Measurements from ENCODE around the gene MUC20.

The MUC20 gene

DNA sequence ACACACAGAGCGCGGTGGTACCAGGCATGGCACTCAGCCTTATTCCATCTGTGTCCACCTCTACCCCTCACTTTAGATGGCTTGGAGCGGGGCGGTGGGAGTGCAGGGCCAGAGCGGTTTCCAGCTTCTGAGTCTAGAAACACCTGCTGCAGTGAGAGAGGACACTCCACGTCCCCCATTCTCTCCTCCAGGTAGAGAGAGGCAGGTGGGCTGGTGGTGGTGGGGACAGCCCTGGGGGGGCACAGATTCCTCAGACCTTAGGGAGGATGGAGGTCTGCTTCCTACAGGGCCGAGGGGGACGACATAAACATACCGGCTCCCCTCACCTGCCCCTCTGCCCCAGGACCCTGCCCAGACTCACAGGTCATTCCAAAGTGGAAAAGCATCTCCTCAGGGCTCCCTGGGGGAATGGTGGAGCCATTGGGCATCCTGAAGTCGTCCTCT is 40.4 kb downstream of the MUC20 start:
- Mint-ChIP-seq H3K4me1 (peaks cover 23% of the 10 kb centered on the region), H3K27me3 (peaks cover 59% of the 10 kb centered on the region), H3K4me3 (peak overlapping the region; percentile 38), H3K36me3 (ENCODE audit: insufficient read depth) (peaks cover 1% of the 10 kb centered on the region), H3K27ac (ENCODE audit: low read depth) (no peak overlapping the region), H3K9me3 (no peaks in the 10 kb centered on the region)
- ATAC-seq (replicated peaks; ENCODE audit: extremely low read depth, poor library complexity, severe bottlenecking) (no peak), DNase-seq (ENCODE audit: low spot score in 2 of 2) (no peak)

DNA sequence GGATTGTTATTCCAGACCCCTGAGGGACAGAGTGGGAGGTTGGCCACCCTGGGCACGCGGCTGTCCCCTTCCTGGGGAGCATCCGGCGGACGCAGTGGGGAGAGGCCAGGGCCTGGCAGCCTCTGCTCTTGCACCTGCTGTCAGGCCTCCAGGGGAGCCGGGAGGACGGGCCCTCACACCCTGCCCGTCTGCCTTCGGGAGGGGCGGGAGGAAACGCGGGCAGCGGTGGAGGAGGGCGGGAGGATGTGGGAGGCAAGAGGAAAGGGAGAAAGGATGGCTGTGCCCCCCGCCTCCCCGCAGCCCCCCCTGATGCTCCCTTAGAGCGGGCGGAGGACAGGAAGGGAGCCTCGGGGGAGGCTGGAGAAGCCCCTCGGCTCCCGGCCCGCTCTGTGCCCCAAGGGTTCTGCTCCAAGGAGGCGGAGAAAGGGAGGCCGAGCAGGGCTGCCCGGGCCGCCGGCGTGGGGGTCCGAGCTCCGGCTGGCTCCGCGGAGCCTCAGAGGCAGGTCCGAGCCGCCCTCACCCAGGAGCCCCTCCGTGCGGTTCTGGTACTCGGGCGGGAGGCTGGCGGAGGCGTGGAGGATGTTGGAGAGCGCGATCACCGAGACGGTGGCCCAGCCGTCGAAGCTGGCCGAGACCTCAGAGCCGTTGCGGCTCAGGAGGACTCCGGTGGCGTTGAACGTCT is 40.9 kb downstream of the MUC20 start:
- H3K4me3 Mint-ChIP-seq: peak overlapping the region; percentile 38
- peaks cover 58% of the 10 kb centered on the region for H3K27me3 Mint-ChIP-seq
- ATAC-seq (replicated peaks; ENCODE audit: extremely low read depth, poor library complexity, severe bottlenecking) (no peak), DNase-seq (ENCODE audit: low spot score in 2 of 2) (no peak)
- peaks cover 17% of the 10 kb centered on the region for H3K4me1 Mint-ChIP-seq
- H3K36me3 Mint-ChIP-seq (ENCODE audit: insufficient read depth): peaks cover 1% of the 10 kb centered on the region
- no peaks in the 10 kb centered on the region for H3K9me3 Mint-ChIP-seq
- H3K27ac Mint-ChIP-seq (ENCODE audit: low read depth): no peak overlapping the region

- Mint-ChIP-seq H3K27me3 (peaks cover 53% of the 10 kb centered on the region), H3K36me3 (ENCODE audit: insufficient read depth) (peaks cover 1% of the 10 kb centered on the region), H3K27ac (ENCODE audit: low read depth) (no peak overlapping the region), H3K9me3 (no peaks in the 10 kb centered on the region), H3K4me1 (peaks cover 12% of the 10 kb centered on the region), H3K4me3 (no peak overlapping the region)
- no peak for DNase-seq (ENCODE audit: low spot score in 2 of 2)
- ATAC-seq (replicated peaks; ENCODE audit: extremely low read depth, poor library complexity, severe bottlenecking): no peak
These were observed 41.4 kb downstream of the MUC20 start for GRCh38 chr3:195762249-195762585.

DNA sequence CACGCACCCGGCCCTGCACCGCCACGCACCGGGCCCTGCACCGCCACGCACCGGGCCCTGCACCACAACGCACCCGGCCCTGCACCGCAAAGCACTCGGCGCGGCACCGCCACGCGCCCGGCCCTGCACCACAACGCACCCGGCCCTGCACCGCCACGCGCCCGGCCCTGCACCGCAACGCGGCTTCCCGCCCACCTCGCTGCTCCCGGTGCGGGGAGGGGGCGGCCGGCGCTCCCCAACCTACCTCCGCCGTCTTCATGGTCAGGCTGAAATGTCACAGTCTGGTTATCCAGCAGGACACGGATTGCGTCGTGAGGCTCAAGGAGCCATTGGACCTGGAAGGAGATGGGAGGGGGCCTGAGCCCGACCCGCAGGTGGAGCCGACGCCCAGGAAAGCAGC is 41.8 kb downstream of the MUC20 start:
- H3K27ac Mint-ChIP-seq (ENCODE audit: low read depth): no peak overlapping the region
- H3K36me3 Mint-ChIP-seq (ENCODE audit: insufficient read depth): peaks cover 1% of the 10 kb centered on the region
- peaks cover 10% of the 10 kb centered on the region for H3K4me1 Mint-ChIP-seq
- ATAC-seq (replicated peaks; ENCODE audit: extremely low read depth, poor library complexity, severe bottlenecking) (no peak), DNase-seq (ENCODE audit: low spot score in 2 of 2) (no peak)
- H3K9me3 Mint-ChIP-seq: no peaks in the 10 kb centered on the region
- no peak overlapping the region for H3K4me3 Mint-ChIP-seq
- peaks cover 49% of the 10 kb centered on the region for H3K27me3 Mint-ChIP-seq

DNA sequence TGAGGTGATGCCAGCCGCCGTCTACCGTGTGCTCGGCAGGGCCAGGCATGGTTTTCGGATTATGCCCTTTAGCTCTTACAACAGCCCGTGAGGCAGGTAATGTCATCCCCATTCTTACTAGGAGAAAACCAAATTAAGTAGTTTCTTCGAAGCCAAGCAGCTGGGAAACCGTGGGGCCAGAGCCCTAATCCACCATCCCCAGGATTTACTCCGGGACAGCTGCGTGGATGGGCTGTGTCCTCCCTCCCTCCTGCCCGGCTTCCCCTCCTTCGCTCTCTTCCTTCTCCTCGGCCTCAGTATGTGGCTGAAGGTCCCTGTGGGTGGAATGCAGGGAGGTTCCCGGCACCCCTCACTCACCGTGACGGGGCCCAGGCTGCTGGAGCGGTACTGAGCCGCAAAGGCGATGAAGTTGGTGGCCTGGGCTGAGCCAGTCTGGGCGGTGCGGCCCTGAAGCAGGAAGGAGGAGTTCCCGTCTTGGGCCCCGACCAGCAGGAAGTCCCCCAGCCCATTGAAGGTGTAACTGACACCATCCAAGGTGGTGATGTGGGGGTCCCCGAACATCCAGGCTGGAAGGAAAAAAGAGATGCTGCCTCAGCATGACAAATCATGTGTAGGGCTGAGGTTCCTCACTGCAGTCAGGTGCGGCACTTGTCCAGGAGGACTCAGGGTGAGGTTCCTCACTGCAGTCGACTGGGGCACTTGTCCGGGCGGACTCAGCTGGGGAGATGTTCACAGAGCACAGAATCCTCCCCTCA is 42.5 kb downstream of the MUC20 start:
- ATAC-seq (replicated peaks; ENCODE audit: extremely low read depth, poor library complexity, severe bottlenecking): no peak
- Mint-ChIP-seq H3K4me1 (peaks cover 6% of the 10 kb centered on the region), H3K27me3 (peaks cover 43% of the 10 kb centered on the region), H3K9me3 (no peaks in the 10 kb centered on the region), H3K36me3 (ENCODE audit: insufficient read depth) (peaks cover 1% of the 10 kb centered on the region), H3K27ac (ENCODE audit: low read depth) (no peak overlapping the region), H3K4me3 (no peak overlapping the region)
- DNase-seq (ENCODE audit: low spot score in 2 of 2): no peak

GRCh38 chr3:195763843-195764825 is 43.4 kb downstream of the MUC20 start:
- Mint-ChIP-seq H3K9me3 (no peaks in the 10 kb centered on the region), H3K27me3 (peaks cover 36% of the 10 kb centered on the region), H3K4me3 (no peak overlapping the region), H3K36me3 (ENCODE audit: insufficient read depth) (peaks cover 1% of the 10 kb centered on the region), H3K27ac (ENCODE audit: low read depth) (no peak overlapping the region), H3K4me1 (peaks cover 6% of the 10 kb centered on the region)
- no peak for DNase-seq (ENCODE audit: low spot score in 2 of 2)
- ATAC-seq (replicated peaks; ENCODE audit: extremely low read depth, poor library complexity, severe bottlenecking): no peak

GRCh38 chr3:195764961-195765706 is 44.4 kb downstream of the MUC20 start:
- Mint-ChIP-seq H3K4me1 (peaks cover 6% of the 10 kb centered on the region), H3K27me3 (peaks cover 26% of the 10 kb centered on the region), H3K4me3 (no peak overlapping the region), H3K9me3 (no peaks in the 10 kb centered on the region), H3K27ac (ENCODE audit: low read depth) (no peak overlapping the region), H3K36me3 (ENCODE audit: insufficient read depth) (peaks cover 1% of the 10 kb centered on the region)
- DNase-seq (ENCODE audit: low spot score in 2 of 2): no peak
- ATAC-seq (replicated peaks; ENCODE audit: extremely low read depth, poor library complexity, severe bottlenecking): no peak

GRCh38 chr3:195766671-195767070 is 45.9 kb downstream of the MUC20 start:
- no peak overlapping the region for H3K4me3 Mint-ChIP-seq
- H3K27me3 Mint-ChIP-seq: peaks cover 11% of the 10 kb centered on the region
- ATAC-seq (replicated peaks; ENCODE audit: extremely low read depth, poor library complexity, severe bottlenecking) (no peak), DNase-seq (ENCODE audit: low spot score in 2 of 2) (no peak)
- H3K9me3 Mint-ChIP-seq: no peaks in the 10 kb centered on the region
- no peaks in the 10 kb centered on the region for H3K4me1 Mint-ChIP-seq
- peaks cover 7% of the 10 kb centered on the region for H3K36me3 Mint-ChIP-seq (ENCODE audit: insufficient read depth)
- H3K27ac Mint-ChIP-seq (ENCODE audit: low read depth): no peak overlapping the region

GRCh38 chr3:195767792-195768191 is 47.0 kb downstream of the MUC20 start:
- no peak for ATAC-seq (replicated peaks; ENCODE audit: extremely low read depth, poor library complexity, severe bottlenecking)
- H3K27me3 Mint-ChIP-seq: peaks cover 11% of the 10 kb centered on the region
- no peak overlapping the region for H3K4me3 Mint-ChIP-seq

DNA sequence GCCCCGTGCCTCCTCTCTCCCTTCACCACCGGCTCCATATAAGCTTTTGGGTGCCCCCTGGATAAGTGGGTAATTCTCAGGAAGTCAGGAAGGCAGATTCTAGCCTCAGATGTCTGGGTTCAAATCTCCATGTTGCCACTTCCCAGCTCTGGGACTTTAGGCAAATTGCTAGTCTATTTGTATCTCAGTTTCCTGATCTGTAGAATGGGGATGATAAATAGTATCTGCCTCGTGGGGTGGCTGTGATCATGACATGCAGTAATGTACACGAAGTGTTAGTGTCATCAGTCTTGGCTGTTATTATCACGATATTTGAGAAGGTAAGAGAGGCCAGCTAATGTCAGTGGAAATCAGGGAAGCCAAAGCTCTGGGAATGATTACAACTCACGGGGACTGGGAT is 47.6 kb downstream of the MUC20 start:
- no peak for DNase-seq (ENCODE audit: low spot score in 2 of 2)
- no peaks in the 10 kb centered on the region for H3K4me1 Mint-ChIP-seq

More at GRCh38 chr3:195767792-195768191, 47.0 kb downstream of the MUC20 start:
- Mint-ChIP-seq H3K27ac (ENCODE audit: low read depth) (peak overlapping the region; percentile 75), H3K36me3 (ENCODE audit: insufficient read depth) (peaks cover 7% of the 10 kb centered on the region), H3K4me1 (no peaks in the 10 kb centered on the region), H3K9me3 (no peaks in the 10 kb centered on the region)
- no peak for DNase-seq (ENCODE audit: low spot score in 2 of 2)

DNA sequence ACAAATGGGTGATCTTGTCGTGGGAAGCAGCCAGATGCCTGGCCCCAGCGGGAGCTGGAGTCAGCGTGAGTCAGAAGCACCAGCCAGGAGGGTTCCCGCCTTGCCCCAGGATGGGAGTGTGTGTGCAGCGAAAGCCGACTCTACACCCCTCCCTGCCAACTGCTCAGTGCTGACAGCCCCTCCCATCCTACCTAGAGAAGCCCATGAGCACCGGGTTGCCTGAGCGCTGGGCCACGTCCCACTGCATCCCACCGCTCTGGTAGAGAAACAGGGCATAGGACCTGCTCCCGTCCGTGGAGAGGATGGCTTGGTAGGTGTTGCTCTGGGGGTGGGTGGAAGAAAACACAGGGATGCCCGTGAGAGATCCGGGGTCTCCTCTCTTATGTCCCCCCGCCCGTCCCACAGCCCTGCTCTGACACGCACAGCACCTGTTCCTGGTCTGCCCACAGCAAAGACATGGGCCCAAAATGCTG is 48.1 kb downstream of the MUC20 start:
- ATAC-seq (replicated peaks; ENCODE audit: extremely low read depth, poor library complexity, severe bottlenecking): no peak
- no peak for DNase-seq (ENCODE audit: low spot score in 2 of 2)
- H3K36me3 Mint-ChIP-seq (ENCODE audit: insufficient read depth): peaks cover 7% of the 10 kb centered on the region
- H3K9me3 Mint-ChIP-seq: no peaks in the 10 kb centered on the region
- H3K4me1 Mint-ChIP-seq: no peaks in the 10 kb centered on the region
- peaks cover 5% of the 10 kb centered on the region for H3K27me3 Mint-ChIP-seq
- H3K4me3 Mint-ChIP-seq: no peak overlapping the region
- H3K27ac Mint-ChIP-seq (ENCODE audit: low read depth): no peak overlapping the region

More for the DNA sequence above, 47.6 kb downstream of the MUC20 start:
- ATAC-seq (replicated peaks; ENCODE audit: extremely low read depth, poor library complexity, severe bottlenecking): no peak
- Mint-ChIP-seq H3K9me3 (no peaks in the 10 kb centered on the region), H3K36me3 (ENCODE audit: insufficient read depth) (peaks cover 7% of the 10 kb centered on the region), H3K4me3 (no peak overlapping the region), H3K27me3 (peaks cover 10% of the 10 kb centered on the region), H3K27ac (ENCODE audit: low read depth) (no peak overlapping the region)

DNA sequence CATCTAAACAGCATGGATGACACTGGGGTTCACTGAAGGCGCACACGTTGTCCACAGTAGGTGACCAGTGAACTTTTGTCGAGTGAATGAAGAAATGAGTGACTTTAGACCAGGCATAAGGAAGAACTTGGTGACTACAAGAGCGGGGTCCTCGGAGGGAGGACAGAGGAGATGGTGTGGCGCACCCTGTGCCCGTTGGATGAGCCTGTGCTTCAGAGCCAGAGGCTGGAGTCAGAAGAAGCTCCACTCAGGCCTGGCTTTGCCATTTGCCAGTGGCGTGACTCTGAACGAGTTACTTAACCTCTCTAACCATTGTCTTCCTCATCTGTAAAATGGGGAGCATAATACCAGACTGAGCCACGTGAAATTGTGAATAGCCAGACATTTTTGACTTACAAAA is 48.8 kb downstream of the MUC20 start:
- Mint-ChIP-seq H3K36me3 (ENCODE audit: insufficient read depth) (peaks cover 7% of the 10 kb centered on the region), H3K27ac (ENCODE audit: low read depth) (no peak overlapping the region), H3K4me3 (no peak overlapping the region), H3K9me3 (no peaks in the 10 kb centered on the region), H3K4me1 (no peaks in the 10 kb centered on the region), H3K27me3 (no peaks in the 10 kb centered on the region)
- DNase-seq (ENCODE audit: low spot score in 2 of 2): no peak
- ATAC-seq (replicated peaks; ENCODE audit: extremely low read depth, poor library complexity, severe bottlenecking): no peak
